NK-92 (cell line): ENCODE measurements around the gene GLTPD2.
"Not testable (repeated sequence)": the region's sequence is repeated elsewhere in the genome, so short reads cannot be mapped to it uniquely, and the experiment has no call there.

Experiments used
- DNase-seq: peaks from one replicate; lab custom pipeline; 2025; ENCODE audit not compliant: unreplicated experiment; lab: John Stamatoyannopoulos, UW

GLTPD2 gene

DNA sequence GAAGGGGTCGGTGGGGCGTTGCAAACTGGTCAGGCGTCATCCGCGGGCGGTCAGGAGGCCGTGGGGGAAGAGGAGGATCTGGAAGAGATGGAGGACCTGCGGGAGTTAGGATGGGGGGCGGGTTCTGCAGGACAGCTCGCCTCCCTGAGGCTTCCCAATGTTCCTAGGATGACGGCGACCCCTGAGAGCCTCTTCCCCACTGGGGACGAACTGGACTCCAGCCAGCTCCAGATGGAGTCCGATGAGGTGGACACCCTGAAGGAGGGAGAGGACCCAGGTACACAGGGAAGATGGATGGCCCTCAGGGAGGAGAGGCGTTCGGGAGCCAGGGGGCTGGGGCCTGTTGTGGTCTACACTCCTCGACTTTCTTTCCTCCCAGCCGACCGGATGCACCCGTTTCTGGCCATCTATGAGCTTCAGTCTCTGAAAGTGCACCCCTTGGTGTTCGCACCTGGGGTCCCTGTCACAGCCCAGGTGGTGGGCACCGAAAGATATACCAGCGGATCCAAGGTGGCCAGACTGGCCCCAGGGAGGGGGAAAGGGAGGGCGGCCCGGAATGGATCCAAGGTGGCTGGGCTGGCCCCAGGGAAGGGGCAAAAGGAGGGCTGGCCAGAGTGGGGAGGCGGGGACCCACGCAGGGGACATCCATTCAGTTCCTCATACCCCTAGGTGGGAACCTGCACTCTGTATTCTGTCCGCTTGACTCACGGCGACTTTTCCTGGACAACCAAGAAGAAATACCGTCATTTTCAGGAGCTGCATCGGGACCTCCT lies 19.0 kb downstream of the GLTPD2 start:
- no peak for DNase-seq

GRCh38 chr17:4808378-4808767 lies 19.6 kb downstream of the GLTPD2 start:
- no peak for DNase-seq

- DNase-seq: no peak
These were observed 22.0 kb downstream of the GLTPD2 start for GRCh38 chr17:4810696-4811290.

DNA sequence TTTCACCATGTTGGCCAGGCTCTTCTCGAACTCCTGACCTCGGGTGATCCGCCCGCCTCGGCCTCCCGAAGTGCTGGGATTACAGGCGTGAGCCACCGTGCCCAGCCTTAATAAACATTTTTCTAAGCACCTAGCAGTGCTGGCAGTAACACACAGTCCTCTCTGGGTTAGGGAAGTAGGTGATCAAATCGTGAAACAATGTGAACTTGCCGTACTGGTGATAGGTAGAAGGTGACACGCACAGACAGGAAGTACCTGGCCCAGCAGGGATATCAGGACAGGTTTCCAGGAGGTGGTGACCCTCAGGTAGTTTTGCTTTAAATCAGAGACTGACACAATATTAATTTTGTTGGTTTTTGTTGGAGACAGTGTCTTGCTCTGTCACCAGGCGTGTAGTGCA lies 22.7 kb downstream of the GLTPD2 start:
- DNase-seq: no peak

- no peak for DNase-seq
These were observed 23.9 kb downstream of the GLTPD2 start for GRCh38 chr17:4812690-4813089.

- no peak for DNase-seq
These were observed 26.4 kb downstream of the GLTPD2 start for GRCh38 chr17:4815043-4815675.

GRCh38 chr17:4816826-4817225 lies 28.1 kb downstream of the GLTPD2 start:
- no peak for DNase-seq

DNA sequence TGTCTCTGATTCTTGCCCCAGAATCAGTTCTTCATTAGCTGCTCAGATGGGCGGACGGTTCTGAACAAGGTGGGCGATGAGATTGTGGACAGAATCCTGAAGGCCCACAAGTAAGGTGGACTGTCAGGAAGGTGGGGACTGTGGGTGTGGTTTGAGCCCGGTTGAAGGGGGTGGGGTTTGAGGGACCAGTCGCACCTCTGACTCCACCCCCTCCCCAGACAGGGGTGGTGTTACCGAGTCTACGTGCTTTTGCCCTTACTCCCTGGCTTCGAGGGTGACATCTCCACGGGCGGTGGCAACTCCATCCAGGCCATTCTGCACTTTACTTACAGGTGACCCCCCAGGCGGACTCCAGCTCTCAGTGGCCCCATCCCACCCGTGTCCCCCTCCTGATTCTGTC lies 29.5 kb downstream of the GLTPD2 start:
- no peak for DNase-seq

DNA sequence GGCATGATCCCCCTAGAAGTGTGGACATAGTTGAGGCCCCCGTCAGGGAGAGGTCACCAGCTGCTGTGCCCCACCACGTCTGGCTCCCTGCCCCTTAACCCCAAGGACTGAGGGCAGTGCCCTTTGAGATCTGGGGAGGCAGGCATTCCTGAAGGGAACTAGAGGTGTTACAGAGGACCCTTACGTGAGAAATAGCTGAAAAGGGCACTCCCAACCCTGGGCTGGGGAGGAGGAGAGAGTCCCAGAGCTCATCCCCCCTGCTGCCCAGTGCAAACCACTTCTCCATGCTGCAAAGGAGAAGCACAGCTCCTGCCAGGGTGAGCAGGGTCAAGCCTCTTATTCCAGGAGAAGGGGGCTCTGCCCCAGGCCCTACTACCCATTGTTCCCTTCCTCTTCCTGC lies 34.1 kb downstream of the GLTPD2 start:
- no peak for DNase-seq

- no peak for DNase-seq
These were observed 34.8 kb downstream of the GLTPD2 start for GRCh38 chr17:4823373-4824089.

- no peak for DNase-seq
These were observed 38.6 kb downstream of the GLTPD2 start for GRCh38 chr17:4827399-4827798.

DNA sequence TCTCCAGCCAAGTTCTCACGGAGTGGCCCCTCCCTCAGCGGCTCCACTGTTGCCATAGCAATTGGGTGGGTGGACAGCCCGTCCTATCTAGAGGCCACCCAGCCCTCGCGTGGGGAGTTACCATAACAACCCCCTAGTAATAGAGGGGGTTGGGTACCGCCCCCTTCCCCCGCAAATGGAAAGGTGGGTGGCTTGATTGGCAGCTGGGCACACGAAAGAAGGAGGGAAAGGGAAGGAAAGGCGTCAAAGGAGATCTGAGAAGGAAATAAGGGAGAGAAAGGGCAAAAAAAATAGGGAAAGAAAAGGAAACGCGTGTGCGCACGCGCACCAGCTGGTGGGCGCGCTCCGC lies 44.0 kb downstream of the GLTPD2 start:
- DNase-seq: not testable (repeated sequence)

- no peak for DNase-seq
These were observed 44.6 kb downstream of the GLTPD2 start, which contains the start of gene MINK1 for GRCh38 chr17:4833178-4833940. Gene MINK1 (plus strand): TSS chr17:4833340. CDS start chr17:4833584, 244 bp downstream.

- no peak for DNase-seq
These were observed 45.3 kb downstream of the GLTPD2 start for GRCh38 chr17:4833941-4834680.

- no peak for DNase-seq
These were observed 45.9 kb downstream of the GLTPD2 start for GRCh38 chr17:4834681-4835020.

- DNase-seq: no peak
These were observed 47.5 kb downstream of the GLTPD2 start for GRCh38 chr17:4836221-4836620.

DNA sequence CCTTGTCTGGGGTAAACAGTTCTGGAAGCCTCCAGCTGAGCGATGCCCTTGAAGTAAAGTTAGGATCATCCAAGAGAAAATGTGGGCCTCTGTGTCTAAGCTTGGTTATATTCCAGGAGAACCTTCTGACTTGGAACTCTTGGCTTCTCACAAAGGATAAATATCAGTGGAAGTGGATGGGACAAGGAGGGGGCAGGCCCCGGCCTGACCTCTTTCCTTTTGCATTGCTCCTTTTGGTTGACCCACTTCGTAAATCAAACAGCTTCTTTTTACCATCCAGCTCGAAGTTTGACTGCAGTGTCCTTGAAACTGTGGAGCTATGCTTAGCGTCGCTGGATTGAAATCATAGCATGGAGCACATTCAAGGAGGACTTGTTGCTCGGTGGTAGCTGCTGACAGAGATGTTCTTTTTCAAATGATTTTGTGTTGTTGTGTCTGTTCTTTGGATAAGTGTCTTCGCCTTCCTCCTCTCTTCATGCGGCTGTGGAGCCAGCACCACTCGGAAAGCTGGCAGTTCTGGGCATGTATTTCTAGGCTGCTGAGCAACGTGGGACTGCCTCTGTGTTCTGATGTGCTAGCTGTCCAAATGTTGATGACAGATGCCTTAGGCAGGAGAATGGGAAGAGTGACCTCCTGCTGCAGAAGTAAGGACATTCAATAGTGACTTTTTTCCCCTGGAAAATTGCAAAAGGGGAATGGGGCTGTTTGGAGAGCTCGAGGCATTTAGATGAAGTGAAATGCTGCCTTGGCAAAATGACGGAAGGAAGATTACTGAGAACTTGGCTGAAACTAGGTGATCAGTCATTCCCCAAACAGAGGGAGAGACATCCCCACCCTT lies 48.9 kb downstream of the GLTPD2 start:
- DNase-seq: no peak

GRCh38 chr17:4838309-4838785 lies 49.6 kb downstream of the GLTPD2 start:
- DNase-seq: no peak

- DNase-seq: no peak
These were observed 50.5 kb downstream of the GLTPD2 start for GRCh38 chr17:4839221-4839620.
